Loucy (cell line): ENCODE measurements around the gene TCF7L2.

ENCODE experiments used
- CTCF ChIP-seq: fragments of 200-600 bp; sonication (generic); conservative IDR thresholded peaks from 2 replicates; pipeline ENCODE4 v1.5.1; 2014; ENCODE audit warnings: mild to moderate bottlenecking, antibody characterized with exemption, low read length
- EZH2phosphoT487 ChIP-seq: fragments of 200-600 bp; IDR thresholded peaks from 2 replicates; pipeline ENCODE4 v1.6.1; 2018; ENCODE audit warnings: antibody characterized with exemption, mild to moderate bottlenecking, moderate library complexity, borderline replicate concordance

GRCh38 chr10:113142601-113143362 lies 192.7 kb downstream of the TCF7L2 start:
- no peak for TF ChIP-seq CTCF
- TF ChIP-seq EZH2phosphoT487, result no peak
